ENCODE results near the gene GPC6. TPM values are rescaled to one million over a fixed set of nuclear protein-coding genes. Genes with fewer than 3 reads are reported as not detected.

GPC6 gene
- total and polyA plus RNA-seq, 4 donors: 5.9 to 29.1 (median 18.2) TPM

DNA sequence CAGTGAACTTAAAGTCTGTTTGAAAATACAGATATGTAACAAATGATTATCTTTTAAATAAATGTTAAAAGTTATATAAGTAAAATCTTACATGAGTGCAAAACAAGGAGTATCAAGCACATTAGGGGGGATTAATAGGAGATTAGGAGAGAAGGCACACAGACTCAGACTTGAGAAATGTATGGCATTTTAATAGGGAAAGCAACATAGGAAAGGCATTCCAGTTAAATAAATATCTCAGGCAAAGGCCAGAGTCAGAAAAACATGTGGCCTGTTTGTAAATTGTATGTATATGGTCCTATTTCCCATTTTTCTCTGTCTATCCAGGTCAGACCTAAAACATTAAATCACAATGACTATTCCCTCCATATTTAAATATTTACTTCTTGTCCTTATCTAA, 462.7 kb downstream of the GPC6 start:
- no peak for DNase-seq (ENCODE audit: low spot score)

GRCh38 chr13:93690139-93690538, 463.5 kb downstream of the GPC6 start:
- H3K4me3 ChIP-seq (ENCODE audit: low read depth in 1 of 3, low read length in 3 of 3): no peak overlapping the region
- no peak overlapping the region for H3K27ac ChIP-seq (ENCODE audit: low read depth in 1 of 2, low read length in 2 of 2)
- no peak overlapping the region for H3K9ac ChIP-seq (ENCODE audit: low read depth in 1 of 2, low read length in 2 of 2)
- TF ChIP-seq RAD21 (IDR thresholded peaks at IDR 0.05): no peak
- TF ChIP-seq, protein P1, sequence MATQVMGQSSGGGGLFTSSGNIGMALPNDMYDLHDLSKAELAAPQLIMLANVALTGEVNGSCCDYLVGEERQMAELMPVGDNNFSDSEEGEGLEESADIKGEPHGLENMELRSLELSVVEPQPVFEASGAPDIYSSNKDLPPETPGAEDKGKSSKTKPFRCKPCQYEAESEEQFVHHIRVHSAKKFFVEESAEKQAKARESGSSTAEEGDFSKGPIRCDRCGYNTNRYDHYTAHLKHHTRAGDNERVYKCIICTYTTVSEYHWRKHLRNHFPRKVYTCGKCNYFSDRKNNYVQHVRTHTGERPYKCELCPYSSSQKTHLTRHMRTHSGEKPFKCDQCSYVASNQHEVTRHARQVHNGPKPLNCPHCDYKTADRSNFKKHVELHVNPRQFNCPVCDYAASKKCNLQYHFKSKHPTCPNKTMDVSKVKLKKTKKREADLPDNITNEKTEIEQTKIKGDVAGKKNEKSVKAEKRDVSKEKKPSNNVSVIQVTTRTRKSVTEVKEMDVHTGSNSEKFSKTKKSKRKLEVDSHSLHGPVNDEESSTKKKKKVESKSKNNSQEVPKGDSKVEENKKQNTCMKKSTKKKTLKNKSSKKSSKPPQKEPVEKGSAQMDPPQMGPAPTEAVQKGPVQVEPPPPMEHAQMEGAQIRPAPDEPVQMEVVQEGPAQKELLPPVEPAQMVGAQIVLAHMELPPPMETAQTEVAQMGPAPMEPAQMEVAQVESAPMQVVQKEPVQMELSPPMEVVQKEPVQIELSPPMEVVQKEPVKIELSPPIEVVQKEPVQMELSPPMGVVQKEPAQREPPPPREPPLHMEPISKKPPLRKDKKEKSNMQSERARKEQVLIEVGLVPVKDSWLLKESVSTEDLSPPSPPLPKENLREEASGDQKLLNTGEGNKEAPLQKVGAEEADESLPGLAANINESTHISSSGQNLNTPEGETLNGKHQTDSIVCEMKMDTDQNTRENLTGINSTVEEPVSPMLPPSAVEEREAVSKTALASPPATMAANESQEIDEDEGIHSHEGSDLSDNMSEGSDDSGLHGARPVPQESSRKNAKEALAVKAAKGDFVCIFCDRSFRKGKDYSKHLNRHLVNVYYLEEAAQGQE (IDR thresholded peaks at IDR 0.05): peak; percentile 99
- no peaks in the 10 kb centered on the region for H3K27me3 ChIP-seq (ENCODE audit: control insufficient read depth in 4 of 4, insufficient read depth in 4 of 4, low read length in 3 of 4)
- H3K4me1 ChIP-seq (ENCODE audit: control insufficient read depth in 4 of 4, insufficient read depth in 4 of 4, low read length in 3 of 4): no peaks in the 10 kb centered on the region
- H3K9me3 ChIP-seq (ENCODE audit: control insufficient read depth in 4 of 4, low read length in 3 of 4): no peaks in the 10 kb centered on the region
- no peak for DNase-seq (ENCODE audit: low spot score)
- no peaks in the 10 kb centered on the region for H3K36me3 ChIP-seq (ENCODE audit: control insufficient read depth in 4 of 4, insufficient read depth in 3 of 4, low read depth in 1 of 4, low read length in 3 of 4)
- 77% methylated on average over 1 of the region's 1 CpG for WGBS

More for the DNA sequence above, 462.7 kb downstream of the GPC6 start:
- no peak overlapping the region for H3K27ac ChIP-seq (ENCODE audit: low read depth in 1 of 2, low read length in 2 of 2)
- no peaks in the 10 kb centered on the region for H3K4me1 ChIP-seq (ENCODE audit: control insufficient read depth in 4 of 4, insufficient read depth in 4 of 4, low read length in 3 of 4)
- no peaks in the 10 kb centered on the region for H3K36me3 ChIP-seq (ENCODE audit: control insufficient read depth in 4 of 4, insufficient read depth in 3 of 4, low read depth in 1 of 4, low read length in 3 of 4)
- no peak overlapping the region for H3K9ac ChIP-seq (ENCODE audit: low read depth in 1 of 2, low read length in 2 of 2)
- TF ChIP-seq TAF1 (conservative IDR thresholded peaks at IDR 0.05) (no peak), RXRA (IDR thresholded peaks at IDR 0.05) (no peak), YY1 (IDR thresholded peaks at IDR 0.05) (no peak), JUND (IDR thresholded peaks at IDR 0.05) (no peak), FOXA2 (IDR thresholded peaks at IDR 0.05) (no peak), RAD21 (IDR thresholded peaks at IDR 0.05) (no peak), SP1 (IDR thresholded peaks at IDR 0.05) (no peak), NR2F2 (IDR thresholded peaks at IDR 0.05) (no peak), HNF4A (conservative IDR thresholded peaks at IDR 0.05) (no peak)
- TF ChIP-seq, protein P2, sequence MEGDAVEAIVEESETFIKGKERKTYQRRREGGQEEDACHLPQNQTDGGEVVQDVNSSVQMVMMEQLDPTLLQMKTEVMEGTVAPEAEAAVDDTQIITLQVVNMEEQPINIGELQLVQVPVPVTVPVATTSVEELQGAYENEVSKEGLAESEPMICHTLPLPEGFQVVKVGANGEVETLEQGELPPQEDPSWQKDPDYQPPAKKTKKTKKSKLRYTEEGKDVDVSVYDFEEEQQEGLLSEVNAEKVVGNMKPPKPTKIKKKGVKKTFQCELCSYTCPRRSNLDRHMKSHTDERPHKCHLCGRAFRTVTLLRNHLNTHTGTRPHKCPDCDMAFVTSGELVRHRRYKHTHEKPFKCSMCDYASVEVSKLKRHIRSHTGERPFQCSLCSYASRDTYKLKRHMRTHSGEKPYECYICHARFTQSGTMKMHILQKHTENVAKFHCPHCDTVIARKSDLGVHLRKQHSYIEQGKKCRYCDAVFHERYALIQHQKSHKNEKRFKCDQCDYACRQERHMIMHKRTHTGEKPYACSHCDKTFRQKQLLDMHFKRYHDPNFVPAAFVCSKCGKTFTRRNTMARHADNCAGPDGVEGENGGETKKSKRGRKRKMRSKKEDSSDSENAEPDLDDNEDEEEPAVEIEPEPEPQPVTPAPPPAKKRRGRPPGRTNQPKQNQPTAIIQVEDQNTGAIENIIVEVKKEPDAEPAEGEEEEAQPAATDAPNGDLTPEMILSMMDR (IDR thresholded peaks at IDR 0.05; ENCODE audit: low read depth, low read length, missing input control): no peak
- TF ChIP-seq, protein P1 (IDR thresholded peaks at IDR 0.05): no peak
- TF ChIP-seq, protein P3, sequence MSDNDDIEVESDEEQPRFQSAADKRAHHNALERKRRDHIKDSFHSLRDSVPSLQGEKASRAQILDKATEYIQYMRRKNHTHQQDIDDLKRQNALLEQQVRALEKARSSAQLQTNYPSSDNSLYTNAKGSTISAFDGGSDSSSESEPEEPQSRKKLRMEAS (IDR thresholded peaks at IDR 0.05): no peak
- H3K4me3 ChIP-seq (ENCODE audit: low read depth in 1 of 3, low read length in 3 of 3): no peak overlapping the region
- no peaks in the 10 kb centered on the region for H3K9me3 ChIP-seq (ENCODE audit: control insufficient read depth in 4 of 4, low read length in 3 of 4)
- no peaks in the 10 kb centered on the region for H3K27me3 ChIP-seq (ENCODE audit: control insufficient read depth in 4 of 4, insufficient read depth in 4 of 4, low read length in 3 of 4)

Data from liver (tissue), 9 donors.